Fibroblast of lung (primary cell): ENCODE measurements around the gene SLC30A7.
"Not testable (repeated sequence)": the region's sequence is repeated elsewhere in the genome, so short reads cannot be mapped to it uniquely, and the experiment has no call there.

ENCODE experiments used
- CTCF ChIP-seq, 2 donors: IDR thresholded peaks in 1 of 2; conservative IDR thresholded peaks in 1 of 2; 1 replicate in 1 of 2; 2 replicates in 1 of 2; pipeline ENCODE4 v1.5.1; 2011 to 2012; ENCODE audit warnings: low read length in 2 of 2, control low read depth in 1 of 2, inconsistent platforms in 1 of 2, low read depth in 1 of 2, mild to moderate bottlenecking in 1 of 2
- EZH2 ChIP-seq: IDR thresholded peaks from 2 replicates; pipeline ENCODE4 v1.5.1; 2012; ENCODE audit warnings: low read length, control low read depth, mild to moderate bottlenecking; ENCODE audit errors: missing control alignments

GRCh38 chr1:100949515-100950158, 53.7 kb downstream of the SLC30A7 start:
- not testable (repeated sequence) for TF ChIP-seq CTCF (conservative IDR thresholded peaks at IDR 0.05 in 1 of 2, IDR thresholded peaks at IDR 0.05 in 1 of 2; ENCODE audit: low read depth in 1 of 2, low read length in 2 of 2); EZH2
